ENCODE results near the gene PCDH20.

The PCDH20 gene, protein sequence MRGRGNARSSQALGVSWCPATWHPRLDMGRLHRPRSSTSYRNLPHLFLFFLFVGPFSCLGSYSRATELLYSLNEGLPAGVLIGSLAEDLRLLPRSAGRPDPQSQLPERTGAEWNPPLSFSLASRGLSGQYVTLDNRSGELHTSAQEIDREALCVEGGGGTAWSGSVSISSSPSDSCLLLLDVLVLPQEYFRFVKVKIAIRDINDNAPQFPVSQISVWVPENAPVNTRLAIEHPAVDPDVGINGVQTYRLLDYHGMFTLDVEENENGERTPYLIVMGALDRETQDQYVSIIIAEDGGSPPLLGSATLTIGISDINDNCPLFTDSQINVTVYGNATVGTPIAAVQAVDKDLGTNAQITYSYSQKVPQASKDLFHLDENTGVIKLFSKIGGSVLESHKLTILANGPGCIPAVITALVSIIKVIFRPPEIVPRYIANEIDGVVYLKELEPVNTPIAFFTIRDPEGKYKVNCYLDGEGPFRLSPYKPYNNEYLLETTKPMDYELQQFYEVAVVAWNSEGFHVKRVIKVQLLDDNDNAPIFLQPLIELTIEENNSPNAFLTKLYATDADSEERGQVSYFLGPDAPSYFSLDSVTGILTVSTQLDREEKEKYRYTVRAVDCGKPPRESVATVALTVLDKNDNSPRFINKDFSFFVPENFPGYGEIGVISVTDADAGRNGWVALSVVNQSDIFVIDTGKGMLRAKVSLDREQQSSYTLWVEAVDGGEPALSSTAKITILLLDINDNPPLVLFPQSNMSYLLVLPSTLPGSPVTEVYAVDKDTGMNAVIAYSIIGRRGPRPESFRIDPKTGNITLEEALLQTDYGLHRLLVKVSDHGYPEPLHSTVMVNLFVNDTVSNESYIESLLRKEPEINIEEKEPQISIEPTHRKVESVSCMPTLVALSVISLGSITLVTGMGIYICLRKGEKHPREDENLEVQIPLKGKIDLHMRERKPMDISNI

GRCh38 chr13:61415749-61416148 lies at the start of gene PCDH20:
TSS of gene PCDH20 (minus strand) at chr13:61415849. CDS start at chr13:61415158, 691 bp downstream.
- Histone ChIP-seq H3K4me3 (ENCODE audit: low read length in 2 of 2) (peak within 1 kb of the TSS; percentile 51 to 54), H3K4me1 (ENCODE audit: control insufficient read depth in 2 of 2, insufficient read depth in 2 of 2, low read length in 2 of 2) (peaks cover 0 to 5% of the 10 kb centered on the region in 2 donors), H3K27me3 (ENCODE audit: control insufficient read depth in 2 of 2, insufficient read depth in 2 of 2, low read length in 2 of 2) (peaks cover 3 to 4% of the 10 kb centered on the region in 2 donors), H3K36me3 (ENCODE audit: control insufficient read depth in 2 of 2, insufficient read depth in 2 of 2, low read length in 2 of 2) (no peaks in the 10 kb centered on the region), H3K27ac (ENCODE audit: low read depth in 2 of 2, low read length in 2 of 2) (peak within 1 kb of the TSS; percentile 18 to 50), H3K9me3 (ENCODE audit: control insufficient read depth in 2 of 2, low read length in 2 of 2) (no peaks in the 10 kb centered on the region), H3K9ac (ENCODE audit: low read depth in 1 of 2, low read length in 2 of 2) (peak within 1 kb of the TSS; percentile 18 to 51)

DNA sequence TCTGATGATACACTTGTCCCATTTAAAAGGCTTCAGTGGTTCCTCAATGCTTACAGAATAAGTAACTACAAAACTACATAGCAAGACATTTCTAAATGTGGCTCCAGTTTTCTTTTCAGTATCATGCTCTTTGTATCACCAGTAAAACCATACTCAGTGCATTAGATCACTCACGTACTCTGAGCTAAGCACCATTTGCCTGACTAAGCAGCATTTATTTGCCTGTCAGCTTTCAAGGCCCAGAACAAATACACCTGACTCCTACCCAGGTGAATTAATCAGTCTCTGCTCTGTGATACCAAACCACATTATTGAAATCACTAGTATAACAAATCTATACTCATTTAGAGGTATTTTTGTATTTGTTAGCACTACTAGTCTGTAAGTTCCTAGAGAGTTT lies 47.4 kb upstream of the PCDH20 start:
- Histone ChIP-seq H3K27ac (ENCODE audit: low read depth in 2 of 2, low read length in 2 of 2) (no peak overlapping the region), H3K4me1 (ENCODE audit: control insufficient read depth in 2 of 2, insufficient read depth in 2 of 2, low read length in 2 of 2) (no peaks in the 10 kb centered on the region), H3K9me3 (ENCODE audit: control insufficient read depth in 2 of 2, low read length in 2 of 2) (no peaks in the 10 kb centered on the region), H3K27me3 (ENCODE audit: control insufficient read depth in 2 of 2, insufficient read depth in 2 of 2, low read length in 2 of 2) (no peaks in the 10 kb centered on the region), H3K4me3 (ENCODE audit: low read length in 2 of 2) (no peak overlapping the region), H3K9ac (ENCODE audit: low read depth in 1 of 2, low read length in 2 of 2) (no peak overlapping the region), H3K36me3 (ENCODE audit: control insufficient read depth in 2 of 2, insufficient read depth in 2 of 2, low read length in 2 of 2) (no peaks in the 10 kb centered on the region)

GRCh38 chr13:61453121-61453520 lies 37.5 kb upstream of the PCDH20 start:
- Histone ChIP-seq H3K36me3 (ENCODE audit: control insufficient read depth in 2 of 2, insufficient read depth in 2 of 2, low read length in 2 of 2) (no peaks in the 10 kb centered on the region), H3K27ac (ENCODE audit: low read depth in 2 of 2, low read length in 2 of 2) (no peak overlapping the region), H3K4me1 (ENCODE audit: control insufficient read depth in 2 of 2, insufficient read depth in 2 of 2, low read length in 2 of 2) (no peaks in the 10 kb centered on the region), H3K4me3 (ENCODE audit: low read length in 2 of 2) (no peak overlapping the region), H3K9me3 (ENCODE audit: control insufficient read depth in 2 of 2, low read length in 2 of 2) (no peaks in the 10 kb centered on the region), H3K9ac (ENCODE audit: low read depth in 1 of 2, low read length in 2 of 2) (no peak overlapping the region), H3K27me3 (ENCODE audit: control insufficient read depth in 2 of 2, insufficient read depth in 2 of 2, low read length in 2 of 2) (no peaks in the 10 kb centered on the region)

DNA sequence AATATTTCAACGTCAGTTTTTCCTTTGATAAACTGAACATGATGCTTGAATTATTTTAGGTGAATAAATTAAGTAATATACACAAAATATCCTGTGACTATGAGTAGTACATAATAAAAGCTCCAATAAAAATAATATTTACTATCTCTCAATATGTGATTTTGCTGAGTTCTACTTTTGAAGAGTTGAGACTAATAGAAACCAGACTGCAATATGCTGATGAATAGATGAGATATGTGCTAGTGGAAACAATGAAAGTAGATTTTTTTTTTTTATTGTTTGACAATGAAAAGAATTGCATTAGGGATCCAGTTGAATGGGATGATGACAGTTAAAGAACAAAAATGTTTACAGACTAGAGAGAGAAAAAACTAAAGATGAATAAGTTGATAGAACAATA lies 16.4 kb upstream of the PCDH20 start:
- H3K9ac ChIP-seq (ENCODE audit: low read depth in 1 of 2, low read length in 2 of 2), result no peak overlapping the region
- H3K4me1 ChIP-seq (ENCODE audit: control insufficient read depth in 2 of 2, insufficient read depth in 2 of 2, low read length in 2 of 2), result no peaks in the 10 kb centered on the region
- H3K4me3 ChIP-seq (ENCODE audit: low read length in 2 of 2), result no peak overlapping the region
- no peaks in the 10 kb centered on the region for H3K9me3 ChIP-seq (ENCODE audit: control insufficient read depth in 2 of 2, low read length in 2 of 2)
- no peaks in the 10 kb centered on the region for H3K36me3 ChIP-seq (ENCODE audit: control insufficient read depth in 2 of 2, insufficient read depth in 2 of 2, low read length in 2 of 2)
- H3K27me3 ChIP-seq (ENCODE audit: control insufficient read depth in 2 of 2, insufficient read depth in 2 of 2, low read length in 2 of 2), result no peaks in the 10 kb centered on the region
- no peak overlapping the region for H3K27ac ChIP-seq (ENCODE audit: low read depth in 2 of 2, low read length in 2 of 2)

GRCh38 chr13:61423915-61424314 lies 8.3 kb upstream of the PCDH20 start:
- no peak overlapping the region for H3K9ac ChIP-seq (ENCODE audit: low read depth in 1 of 2, low read length in 2 of 2)
- H3K4me1 ChIP-seq (ENCODE audit: control insufficient read depth in 2 of 2, insufficient read depth in 2 of 2, low read length in 2 of 2), result no peaks in the 10 kb centered on the region
- no peaks in the 10 kb centered on the region for H3K36me3 ChIP-seq (ENCODE audit: control insufficient read depth in 2 of 2, insufficient read depth in 2 of 2, low read length in 2 of 2)
- no peaks in the 10 kb centered on the region for H3K9me3 ChIP-seq (ENCODE audit: control insufficient read depth in 2 of 2, low read length in 2 of 2)
- H3K4me3 ChIP-seq (ENCODE audit: low read length in 2 of 2), result no peak overlapping the region
- H3K27me3 ChIP-seq (ENCODE audit: control insufficient read depth in 2 of 2, insufficient read depth in 2 of 2, low read length in 2 of 2), result no peaks in the 10 kb centered on the region
- no peak overlapping the region for H3K27ac ChIP-seq (ENCODE audit: low read depth in 2 of 2, low read length in 2 of 2)

DNA sequence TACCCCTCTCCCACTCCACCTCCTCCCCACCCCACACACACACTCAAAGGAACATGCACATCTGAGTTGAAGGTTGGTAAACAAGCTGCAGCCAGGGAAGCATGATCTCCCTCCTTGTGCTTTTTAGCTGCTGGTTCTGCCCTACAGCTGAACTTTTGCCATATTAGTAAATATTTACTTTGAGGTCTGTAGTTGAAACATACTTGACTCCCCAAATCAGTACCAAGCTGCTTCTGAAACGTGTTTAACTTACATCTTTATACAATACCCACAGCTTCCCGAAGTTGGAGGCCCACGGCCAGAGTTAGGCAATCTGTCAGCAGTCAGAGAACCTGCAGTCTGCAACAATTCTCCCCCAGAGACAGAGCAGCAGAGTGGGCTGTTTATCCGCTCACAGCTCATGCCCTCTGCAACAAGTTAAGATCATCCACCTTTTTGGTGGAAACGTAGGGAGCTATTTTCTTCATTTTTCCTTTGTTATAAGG lies 1.5 kb upstream of the PCDH20 start:
- no peaks in the 10 kb centered on the region for H3K9me3 ChIP-seq (ENCODE audit: control insufficient read depth in 2 of 2, low read length in 2 of 2)
- H3K4me1 ChIP-seq (ENCODE audit: control insufficient read depth in 2 of 2, insufficient read depth in 2 of 2, low read length in 2 of 2), result peaks cover 0 to 5% of the 10 kb centered on the region in 2 donors
- peaks cover 3 to 4% of the 10 kb centered on the region in 2 donors for H3K27me3 ChIP-seq (ENCODE audit: control insufficient read depth in 2 of 2, insufficient read depth in 2 of 2, low read length in 2 of 2)
- no peak overlapping the region for H3K4me3 ChIP-seq (ENCODE audit: low read length in 2 of 2)
- no peak overlapping the region for H3K9ac ChIP-seq (ENCODE audit: low read depth in 1 of 2, low read length in 2 of 2)
- H3K36me3 ChIP-seq (ENCODE audit: control insufficient read depth in 2 of 2, insufficient read depth in 2 of 2, low read length in 2 of 2), result no peaks in the 10 kb centered on the region
- no peak overlapping the region for H3K27ac ChIP-seq (ENCODE audit: low read depth in 2 of 2, low read length in 2 of 2)

GRCh38 chr13:61415058-61415721 lies 459 bp downstream of the PCDH20 start:
- Histone ChIP-seq H3K9ac (ENCODE audit: low read depth in 1 of 2, low read length in 2 of 2) (peak overlapping the region; percentile 18 to 51), H3K4me1 (ENCODE audit: control insufficient read depth in 2 of 2, insufficient read depth in 2 of 2, low read length in 2 of 2) (peaks cover 0 to 5% of the 10 kb centered on the region in 2 donors), H3K9me3 (ENCODE audit: control insufficient read depth in 2 of 2, low read length in 2 of 2) (no peaks in the 10 kb centered on the region), H3K4me3 (ENCODE audit: low read length in 2 of 2) (peak overlapping the region; percentile 51 to 54), H3K27me3 (ENCODE audit: control insufficient read depth in 2 of 2, insufficient read depth in 2 of 2, low read length in 2 of 2) (peaks cover 3 to 4% of the 10 kb centered on the region in 2 donors), H3K27ac (ENCODE audit: low read depth in 2 of 2, low read length in 2 of 2) (peak overlapping the region; percentile 18 to 50), H3K36me3 (ENCODE audit: control insufficient read depth in 2 of 2, insufficient read depth in 2 of 2, low read length in 2 of 2) (no peaks in the 10 kb centered on the region)

DNA sequence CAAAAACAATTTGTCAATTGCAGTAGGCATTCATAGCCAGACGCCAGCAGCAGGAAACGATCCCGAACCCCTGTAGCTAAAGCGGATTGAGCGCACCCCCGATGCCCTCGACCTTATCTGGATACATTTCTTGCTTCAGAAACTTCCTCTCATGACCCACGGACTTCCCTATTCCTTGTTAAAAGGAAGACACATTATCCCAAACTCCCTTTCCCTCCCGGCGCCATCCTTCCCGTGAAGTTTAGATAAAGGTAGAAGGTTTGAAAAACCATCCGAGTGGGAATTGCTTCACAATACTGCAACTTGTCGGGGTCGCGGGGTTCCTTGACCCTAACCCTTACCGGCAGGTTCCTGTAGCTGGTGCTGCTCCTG lies 977 bp downstream of the PCDH20 start:
- peaks cover 0 to 5% of the 10 kb centered on the region in 2 donors for H3K4me1 ChIP-seq (ENCODE audit: control insufficient read depth in 2 of 2, insufficient read depth in 2 of 2, low read length in 2 of 2)
- H3K4me3 ChIP-seq (ENCODE audit: low read length in 2 of 2), result peak overlapping the region; percentile 51 to 54
- peak overlapping the region; percentile 18 to 51 for H3K9ac ChIP-seq (ENCODE audit: low read depth in 1 of 2, low read length in 2 of 2)
- no peaks in the 10 kb centered on the region for H3K9me3 ChIP-seq (ENCODE audit: control insufficient read depth in 2 of 2, low read length in 2 of 2)
- no peaks in the 10 kb centered on the region for H3K36me3 ChIP-seq (ENCODE audit: control insufficient read depth in 2 of 2, insufficient read depth in 2 of 2, low read length in 2 of 2)
- H3K27ac ChIP-seq (ENCODE audit: low read depth in 2 of 2, low read length in 2 of 2), result peak overlapping the region; percentile 11 to 50
- H3K27me3 ChIP-seq (ENCODE audit: control insufficient read depth in 2 of 2, insufficient read depth in 2 of 2, low read length in 2 of 2), result peaks cover 3 to 4% of the 10 kb centered on the region in 2 donors

- peak overlapping the region in 1 of 2 donors; percentile 51 for H3K9ac ChIP-seq (ENCODE audit: low read depth in 1 of 2, low read length in 2 of 2)
- no peaks in the 10 kb centered on the region for H3K9me3 ChIP-seq (ENCODE audit: control insufficient read depth in 2 of 2, low read length in 2 of 2)
- peak overlapping the region in 1 of 2 donors; percentile 50 for H3K27ac ChIP-seq (ENCODE audit: low read depth in 2 of 2, low read length in 2 of 2)
- H3K4me3 ChIP-seq (ENCODE audit: low read length in 2 of 2), result peak overlapping the region; percentile 51 to 54
- peaks cover 3 to 4% of the 10 kb centered on the region in 2 donors for H3K27me3 ChIP-seq (ENCODE audit: control insufficient read depth in 2 of 2, insufficient read depth in 2 of 2, low read length in 2 of 2)
- peaks cover 0 to 5% of the 10 kb centered on the region in 2 donors for H3K4me1 ChIP-seq (ENCODE audit: control insufficient read depth in 2 of 2, insufficient read depth in 2 of 2, low read length in 2 of 2)
- no peaks in the 10 kb centered on the region for H3K36me3 ChIP-seq (ENCODE audit: control insufficient read depth in 2 of 2, insufficient read depth in 2 of 2, low read length in 2 of 2)
Observed at GRCh38 chr13:61413572-61414535, 1.8 kb downstream of the PCDH20 start.

All from mucosa of rectum (tissue), 2 donors.